ENCODE measurements around the gene NMT2.

NMT2 gene

GRCh38 chr10:15180736-15181135 lies 12.2 kb upstream of the NMT2 start:
- DNase-seq, result no peak

DNA sequence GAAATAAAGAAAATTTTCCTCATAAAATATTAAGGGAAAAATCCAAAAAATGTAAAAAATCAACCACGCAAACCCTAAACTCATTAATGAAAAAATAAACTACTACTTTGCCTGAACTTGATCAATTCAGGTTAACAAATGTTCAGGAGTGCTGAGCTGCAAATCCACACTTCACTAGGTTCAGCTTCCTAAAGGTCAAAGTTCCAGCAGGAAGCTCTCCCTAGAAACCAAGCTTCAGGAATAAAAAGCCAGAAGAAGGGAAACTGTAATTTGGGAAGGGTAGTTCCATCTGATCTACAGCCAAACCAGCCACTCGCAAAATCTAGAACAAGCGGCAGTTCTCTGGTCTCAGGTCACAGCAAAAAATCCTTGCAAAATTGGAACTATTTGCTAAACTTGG lies 7.8 kb upstream of the NMT2 start:
- DNase-seq, result no peak

DNA sequence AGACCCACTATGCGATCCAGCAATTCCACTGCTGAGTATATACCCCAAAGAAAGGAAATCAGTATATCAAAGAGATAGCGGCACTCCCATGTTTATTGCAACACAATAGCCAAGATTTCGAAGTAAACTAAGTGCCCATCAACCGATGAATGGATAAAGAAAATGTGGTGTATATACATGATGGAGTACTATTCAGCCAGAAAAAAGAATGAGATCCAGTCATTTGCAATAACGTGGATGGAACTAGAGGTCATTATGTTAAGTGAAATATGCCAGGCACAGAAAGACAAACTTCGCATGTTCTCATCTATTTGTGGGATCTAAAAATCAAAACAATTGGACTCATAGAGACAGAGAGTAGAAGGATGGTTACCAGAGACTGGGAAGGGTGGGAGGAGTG lies 7.1 kb upstream of the NMT2 start:
- DNase-seq, result no peak

- DNase-seq, result no peak
Observed at GRCh38 chr10:15172306-15172840, 3.9 kb upstream of the NMT2 start.

GRCh38 chr10:15169555-15170401 lies 1.3 kb upstream of the NMT2 start:
- no peak for DNase-seq

GRCh38 chr10:15168786-15169554 lies 477 bp upstream of the NMT2 start:
- DNase-seq, result peak; percentile 97

DNA sequence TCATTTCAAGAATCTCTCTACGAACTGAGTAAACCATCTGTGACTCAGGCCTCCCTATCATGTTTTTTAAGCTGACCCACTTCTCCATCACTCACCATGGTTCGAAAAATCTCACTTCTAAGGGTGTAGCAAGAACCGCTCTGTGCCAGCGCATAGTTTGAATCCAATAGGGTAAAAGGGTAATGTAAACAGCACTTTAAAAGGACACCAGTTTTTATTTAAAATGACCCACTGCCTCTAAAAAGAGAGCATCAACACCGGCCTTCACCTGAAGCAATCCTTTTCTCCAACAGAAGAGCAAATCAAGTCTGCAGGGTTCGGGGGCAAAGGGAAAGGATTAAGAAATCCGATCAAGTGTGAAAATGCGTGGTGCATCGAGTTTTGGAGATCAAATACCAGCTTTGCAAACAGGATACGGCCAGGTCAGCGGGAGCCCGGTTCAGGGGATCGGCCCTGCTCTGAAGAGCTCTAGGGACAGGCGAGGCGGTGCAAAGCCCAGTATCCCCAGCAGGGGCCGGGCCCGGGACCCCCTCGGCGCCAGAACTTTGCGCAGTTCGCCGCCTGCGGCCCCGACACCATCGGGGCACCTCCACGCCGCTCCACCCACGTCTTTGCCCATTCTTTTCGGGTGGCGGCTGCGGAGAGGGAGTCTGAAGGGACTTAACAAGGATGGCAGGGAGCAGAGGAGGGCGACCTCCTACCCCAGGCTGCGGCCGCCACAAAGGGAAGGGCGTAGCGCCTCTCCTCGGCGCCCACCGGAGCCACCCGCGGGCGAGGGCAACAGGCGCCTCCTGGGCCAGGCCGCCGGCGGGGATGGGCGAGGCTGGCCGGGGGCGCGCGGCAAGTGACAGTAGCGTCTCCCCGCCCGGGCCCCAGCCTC lies 842 bp downstream of the NMT2 start:
- DNase-seq, result peak; percentile 33

DNA sequence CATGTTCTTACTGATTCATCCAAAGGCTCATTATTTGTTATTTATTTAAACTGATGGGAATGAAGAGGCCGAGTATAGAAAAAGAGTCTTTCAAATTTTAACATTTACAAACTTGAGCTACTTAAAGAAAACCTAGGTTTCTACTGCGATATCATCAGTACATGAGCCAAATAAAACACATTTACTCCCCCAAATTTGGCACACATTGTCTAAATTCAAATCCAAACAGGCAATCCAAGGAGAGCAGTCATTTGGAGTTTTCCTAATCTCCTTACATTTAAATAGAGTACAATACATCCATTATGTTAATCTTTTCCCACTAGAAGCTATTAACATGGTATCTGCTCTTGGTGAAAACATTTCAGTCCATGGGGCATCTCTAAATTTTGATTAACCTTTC lies 2.2 kb downstream of the NMT2 start:
- DNase-seq, result no peak

GRCh38 chr10:15163253-15163828 lies 5.2 kb downstream of the NMT2 start:
- DNase-seq, result no peak

DNA sequence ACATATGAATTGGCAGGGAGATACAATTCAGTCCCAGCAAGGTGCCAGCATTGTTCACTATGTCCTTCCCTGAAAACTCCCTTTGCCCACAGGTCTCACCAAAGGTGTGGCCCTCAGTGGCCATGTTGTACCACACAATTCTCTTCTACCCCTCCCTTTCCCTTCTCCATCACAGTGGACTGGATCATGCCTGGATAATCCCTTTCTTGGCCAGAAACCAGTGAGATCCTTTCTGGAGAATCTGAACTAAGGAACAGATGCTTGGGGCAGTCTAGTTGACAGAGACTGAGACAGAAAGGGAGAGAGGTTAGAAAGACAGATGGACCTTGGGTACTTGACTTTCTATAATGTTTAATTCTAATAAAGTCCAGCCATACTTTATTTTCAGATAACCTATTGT lies 9.5 kb downstream of the NMT2 start:
- no peak for DNase-seq

- no peak for DNase-seq
Observed at GRCh38 chr10:15158448-15158847, 10.0 kb downstream of the NMT2 start.

DNA sequence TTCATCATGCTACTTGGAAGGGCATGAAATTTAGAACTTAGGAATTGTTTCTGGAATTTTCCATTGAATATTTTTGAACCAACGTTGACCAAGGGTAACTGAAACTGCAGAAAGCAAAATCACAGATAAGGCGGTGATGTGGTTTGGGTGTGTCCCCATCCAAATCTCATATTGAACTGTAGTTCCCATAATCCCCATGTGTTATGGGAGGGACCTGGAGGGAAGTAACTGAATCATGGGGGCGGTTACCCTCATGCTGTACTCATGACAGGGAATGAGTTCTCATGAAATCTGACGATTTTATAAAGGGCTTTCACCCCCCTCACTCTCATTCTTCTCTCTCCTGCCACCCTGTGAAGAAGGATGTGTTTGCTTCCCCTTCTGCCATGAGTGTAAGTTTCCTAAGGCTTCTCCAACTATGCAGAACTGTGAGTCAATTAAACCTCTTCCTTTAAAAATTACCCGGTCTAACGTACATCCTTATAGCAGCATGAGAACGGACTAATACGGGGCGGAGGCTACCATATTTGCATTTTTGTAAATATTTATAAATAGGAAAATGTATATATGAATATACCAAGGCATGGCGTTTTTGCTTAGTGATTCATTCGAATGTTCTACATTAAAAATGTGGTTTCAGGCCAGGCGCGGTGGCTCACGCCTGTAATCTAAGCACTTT lies 12.4 kb downstream of the NMT2 start:
- no peak for DNase-seq

GRCh38 chr10:15152556-15152955 lies 15.9 kb downstream of the NMT2 start:
- no peak for DNase-seq

DNA sequence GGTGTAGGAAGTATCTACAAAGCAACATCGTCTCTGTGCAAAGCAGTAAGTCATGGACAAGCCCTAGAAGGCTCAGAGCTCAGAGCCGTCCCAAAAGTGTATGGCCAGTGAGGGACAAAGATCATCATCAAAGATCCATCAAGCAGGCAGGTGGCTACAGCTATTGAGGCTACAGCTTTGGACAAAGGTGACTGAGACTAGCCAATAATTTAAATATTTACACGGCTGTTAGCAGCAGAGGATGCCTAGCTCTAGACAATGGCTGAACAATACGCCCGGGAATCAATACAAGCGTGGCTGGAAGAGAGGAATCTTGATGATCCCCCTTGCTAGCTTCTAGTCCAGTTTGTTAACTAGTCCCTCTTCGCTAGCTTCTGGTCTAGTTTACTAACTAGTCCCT lies 17.9 kb downstream of the NMT2 start:
- no peak for DNase-seq

DNA sequence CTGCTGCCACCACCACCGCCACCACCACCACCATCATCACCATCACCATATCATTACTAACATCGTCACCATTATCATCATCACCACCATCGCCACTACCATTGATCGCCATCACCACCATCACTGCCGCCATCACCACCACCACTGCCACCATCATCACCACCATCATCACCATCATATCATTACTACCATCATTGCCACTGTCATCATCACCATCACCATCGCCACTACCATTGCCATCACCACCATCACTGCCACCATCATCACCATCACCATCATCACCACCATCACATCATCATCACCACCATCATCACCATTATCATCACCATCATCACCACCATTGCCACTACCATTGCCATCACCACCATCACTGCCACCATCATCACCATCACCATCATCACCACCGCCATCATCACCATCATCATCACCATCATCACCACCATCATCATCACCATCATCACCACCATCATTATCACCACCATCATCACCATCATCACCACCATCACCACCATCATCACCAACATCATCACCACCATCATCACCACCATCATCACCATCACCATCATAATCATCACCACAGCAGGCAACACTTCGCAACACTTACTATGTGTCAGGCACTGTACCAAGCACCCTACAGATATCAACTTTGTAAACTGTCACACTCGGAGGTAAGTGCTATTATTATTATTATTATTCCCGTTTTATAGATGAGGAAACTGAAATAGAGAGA lies 19.3 kb downstream of the NMT2 start:
- no peak for DNase-seq

- DNase-seq, result no peak
Observed at GRCh38 chr10:15147594-15148392, 20.7 kb downstream of the NMT2 start.

DNA sequence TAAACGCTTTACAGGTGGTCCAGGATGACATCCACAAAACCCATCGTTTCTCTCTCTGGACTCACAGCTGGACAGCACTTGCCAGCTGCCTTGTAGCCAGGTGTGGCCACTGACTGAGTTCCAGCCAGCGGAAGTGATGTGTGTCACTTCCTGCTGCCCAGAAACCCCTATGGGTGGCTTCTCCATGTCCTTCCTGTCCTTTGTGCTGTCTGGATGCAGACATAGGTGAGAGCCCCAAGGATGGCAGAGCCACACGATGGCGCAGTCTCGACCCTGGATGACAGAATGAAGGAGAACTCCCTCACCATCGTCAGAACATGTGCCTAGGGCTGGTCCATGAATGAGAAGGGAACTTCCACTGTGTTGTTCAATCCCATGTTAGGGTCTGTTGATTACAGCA lies 22.1 kb downstream of the NMT2 start:
- DNase-seq, result no peak

GRCh38 chr10:15144788-15145187 lies 23.7 kb downstream of the NMT2 start:
- no peak for DNase-seq

DNA sequence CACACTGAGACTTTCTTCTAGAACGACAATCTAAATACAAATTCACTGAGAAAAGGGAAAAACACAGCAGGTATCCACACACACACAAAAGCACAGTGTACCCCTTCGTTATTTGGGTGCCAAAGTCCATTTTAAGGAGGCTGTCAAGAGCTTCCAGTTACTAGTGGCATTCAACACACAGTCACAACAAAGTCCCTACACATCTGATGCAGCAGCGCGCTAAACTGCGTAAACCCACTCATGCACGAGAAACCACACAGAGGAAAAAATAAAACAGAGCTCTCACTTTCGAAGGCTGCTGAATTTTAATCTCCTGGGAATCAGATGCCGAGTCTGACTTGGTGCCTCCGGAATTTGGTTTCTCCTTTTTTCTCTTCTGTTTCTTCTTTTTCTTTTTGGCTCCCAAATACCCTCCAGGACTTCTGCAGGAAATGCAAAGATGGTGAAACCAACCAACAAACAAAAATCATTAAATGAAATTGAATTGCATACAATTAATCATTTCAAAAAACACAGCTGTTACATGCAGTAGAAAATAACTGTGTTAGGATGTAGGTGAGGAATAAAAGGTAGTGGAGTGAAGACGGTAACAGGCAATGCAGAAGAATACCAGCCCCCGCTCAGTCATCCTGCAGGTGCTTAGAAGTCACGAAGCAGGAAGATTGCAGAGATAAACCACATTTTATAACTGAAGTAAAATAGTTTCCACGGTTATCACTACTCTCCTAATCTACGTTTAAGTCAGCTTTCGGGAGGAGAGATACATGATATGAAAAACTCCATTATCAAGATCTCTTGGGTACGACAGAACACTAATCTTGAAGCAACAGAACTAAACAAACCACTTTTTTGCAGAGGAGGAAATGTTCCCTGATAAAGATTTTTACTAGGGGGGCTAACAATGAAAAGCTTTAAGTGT lies 27.1 kb downstream of the NMT2 start:
- DNase-seq, result peak; percentile 10

Data from stimulated activated CD4-positive, alpha-beta T cell treated with anti-CD3 and anti-CD28 coated beads, Interleukin-12 subunit alpha, Interleukin-12 subunit beta, amount 100 ng/mL, for 4 hours (primary cell).